IMR-90 (cell line): ENCODE measurements around the gene DCAF16. TPM values are rescaled to one million over a fixed set of nuclear protein-coding genes. Genes with fewer than 3 reads are reported as not detected.

Source experiments
- ATAC-seq: fragments of 200-7000 bp; cut with Tn5 transposase; 2 replicates; pipeline ENCODE4 v1.9.1; 2020; ENCODE audit warnings: low read depth, mild to moderate bottlenecking, moderate library complexity
- BruUV-seq: library from RNA; stranded (reverse); fragments of 400-500 nt; replicated peaks from 2 replicates; lab custom pipeline; 2021; lab: Mats Ljungman, UMichigan
- CTCF ChIA-PET: fragments of 300-600 bp; formaldehyde crosslinking; extraction: SDS; loops from one replicate; lab custom pipeline; 2021; ENCODE audit warnings: antibody characterized with exemption; lab: Yijun Ruan, JAX
- POLR2A ChIA-PET: fragments of 300-600 bp; sonication (Branson Sonifier 250); formaldehyde crosslinking; loops from one replicate; lab custom pipeline; 2022; ENCODE audit warnings: antibody characterized with exemption; ENCODE audit not compliant: unreplicated experiment; lab: Charles Lee
- DNase-seq: peaks from one replicate; pipeline ENCODE4 v3.0.0; 2013
- H2AFZ ChIP-seq: replicated peaks from 2 replicates; pipeline ENCODE3; 2013; ENCODE audit warnings: low read length, mild to moderate bottlenecking; ENCODE audit not compliant: poor library complexity
- H2AK5ac ChIP-seq: 2 replicates; pipeline ENCODE4 v1.6.1; 2013; ENCODE audit warnings: low read depth, low read length, inconsistent platforms
- H2AK9ac ChIP-seq: replicated peaks from 2 replicates; pipeline ENCODE3; 2013; ENCODE audit warnings: mild to moderate bottlenecking, low read depth, low read length, moderate library complexity; ENCODE audit not compliant: poor library complexity
- H2BK120ac ChIP-seq: 2 replicates; pipeline ENCODE4 v1.6.1; 2013; ENCODE audit warnings: low read depth, low read length, inconsistent platforms
- H2BK15ac ChIP-seq: 3 replicates; pipeline ENCODE4 v1.6.1; 2013; ENCODE audit warnings: low read depth, low read length, inconsistent platforms
- H2BK20ac ChIP-seq: 2 replicates; pipeline ENCODE4 v1.6.1; 2013; ENCODE audit warnings: low read depth, mild to moderate bottlenecking, inconsistent platforms, low read length, moderate library complexity
- H2BK5ac ChIP-seq: 2 replicates; pipeline ENCODE4 v1.6.1; 2013; ENCODE audit warnings: mild to moderate bottlenecking, low read depth, low read length, inconsistent platforms; ENCODE audit not compliant: poor library complexity, severe bottlenecking
- H3K14ac ChIP-seq: replicated peaks from 2 replicates; pipeline ENCODE4 v1.6.1; 2013; ENCODE audit warnings: low read depth, low read length, inconsistent platforms
- H3K18ac ChIP-seq: 2 replicates; pipeline ENCODE4 v1.6.1; 2013; ENCODE audit warnings: low read depth, low read length, control low read depth
- H3K23ac ChIP-seq: 2 replicates; pipeline ENCODE4 v1.6.1; 2013; ENCODE audit warnings: low read depth, low read length, inconsistent platforms
- H3K27ac ChIP-seq: 2 replicates; pipeline ENCODE4 v1.5.1; 2013; ENCODE audit warnings: mild to moderate bottlenecking, control low read depth, low read length; ENCODE audit not compliant: insufficient read depth
- H3K27me3 ChIP-seq: 2 replicates; pipeline ENCODE4 v1.6.1; 2013; ENCODE audit warnings: low read length; ENCODE audit not compliant: control insufficient read depth, insufficient read depth
- H3K36me3 ChIP-seq: 2 replicates; pipeline ENCODE4 v1.6.1; 2013; ENCODE audit warnings: low read length, mixed read lengths; ENCODE audit not compliant: control insufficient read depth, insufficient read depth
- H3K4ac ChIP-seq: 2 replicates; pipeline ENCODE4 v1.6.1; 2013; ENCODE audit warnings: low read depth, low read length, inconsistent platforms
- H3K4me1 ChIP-seq: 2 replicates; pipeline ENCODE4 v1.6.1; 2013; ENCODE audit warnings: low read length, mixed read lengths; ENCODE audit not compliant: control insufficient read depth, insufficient read depth
- H3K4me2 ChIP-seq: 2 replicates; pipeline ENCODE4 v1.6.1; 2013; ENCODE audit warnings: low read depth, mild to moderate bottlenecking, control low read depth, low read length, moderate library complexity
- H3K4me3 ChIP-seq: 2 replicates; pipeline ENCODE4 v1.5.1; 2013; ENCODE audit warnings: low read depth, mild to moderate bottlenecking, control low read depth, low read length, moderate library complexity; ENCODE audit not compliant: insufficient read depth
- H3K56ac ChIP-seq: 2 replicates; pipeline ENCODE4 v1.6.1; 2013; ENCODE audit warnings: low read length, inconsistent platforms; ENCODE audit not compliant: insufficient read depth; ENCODE audit errors: extremely low read depth
- H3K79me1 ChIP-seq, 2 experiments: 2 replicates each; pipeline ENCODE4 v1.6.1; 2013; ENCODE audit warnings: low read length in 2 of 2, inconsistent platforms in 1 of 2, low read depth in 1 of 2
- H3K9ac ChIP-seq: 2 replicates; pipeline ENCODE4 v1.6.1; 2013; ENCODE audit warnings: low read depth, low read length, control low read depth
- H3K9me1 ChIP-seq: 2 replicates; pipeline ENCODE4 v1.6.1; 2013; ENCODE audit warnings: low read length, inconsistent platforms; ENCODE audit not compliant: insufficient read depth
- H3K9me3 ChIP-seq: 2 replicates; pipeline ENCODE4 v1.6.1; 2013; ENCODE audit warnings: low read length; ENCODE audit not compliant: control insufficient read depth, insufficient read depth
- H4K20me1 ChIP-seq: 2 replicates; pipeline ENCODE4 v1.6.1; 2013; ENCODE audit warnings: low read length, inconsistent platforms; ENCODE audit not compliant: insufficient read depth
- H4K5ac ChIP-seq: 2 replicates; pipeline ENCODE4 v1.6.1; 2013; ENCODE audit warnings: mild to moderate bottlenecking, low read depth, low read length, control low read depth
- H4K8ac ChIP-seq, 2 experiments: 2 replicates each; pipeline ENCODE4 v1.6.1; 2013; ENCODE audit warnings: low read depth in 2 of 2, low read length in 2 of 2, control low read depth in 1 of 2, inconsistent platforms in 1 of 2
- H4K91ac ChIP-seq: 2 replicates; pipeline ENCODE4 v1.6.1; 2013; ENCODE audit warnings: low read depth, low read length, inconsistent platforms; ENCODE audit not compliant: insufficient read depth
- NFE2L2 ChIP-seq: fragments of 150-350 bp; IDR thresholded peaks from 2 replicates; pipeline ENCODE4 v1.6.1; 2016; ENCODE audit warnings: low read depth, mild to moderate bottlenecking, low read length
- POLR2A ChIP-seq: IDR thresholded peaks from 2 replicates; pipeline ENCODE4 v1.6.1; 2012; ENCODE audit warnings: mild to moderate bottlenecking, low read depth, low read length
- WGBS, 2 experiments: methylation state at CpG; one replicate each; pipeline versions ENCODE4 v1.1.5 to v1.1.7; 2013; ENCODE audit warnings: missing lambda C conversion rate in 2 of 2; ENCODE audit not compliant: insufficient read length in 1 of 2; ENCODE audit errors: extremely low coverage in 2 of 2; 5-methylcytosine and 5-hydroxymethylcytosine counted together
- dilution Hi-C: fragments of 300-500 bp; cut with HindIII; formaldehyde crosslinking; loops from one replicate; pipeline ENCODE4 v1.14.3; 2018; ENCODE audit warnings: low sequenced_read_pairs; ENCODE audit not compliant: unreplicated experiment
- in situ Hi-C: fragments of 300-500 bp; cut with MboI; formaldehyde crosslinking; loops from 3 replicates; pipeline ENCODE4 v1.14.3; 2019; ENCODE audit warnings: low sequenced_read_pairs, inconsistent platforms, mixed read lengths
- intact Hi-C: fragments of 100-400 bp; cut with micrococcal nuclease; formaldehyde crosslinking; loops from 2 replicates; pipeline ENCODE4 v1.10.0; 2022
- polyA plus RNA-seq, 3 experiments: library from polyadenylated mRNA; depleted of rRNA; stranded (reverse); fragments of >200 nt; gene quantifications; 2 replicates each; pipeline ENCODE4 v1.2.3, GENCODE V29; 2012; ENCODE audit warnings: low replicate concordance in 1 of 3
- total RNA-seq: library from RNA; depleted of rRNA; stranded (reverse); fragments of >200 nt; gene quantifications from 2 replicates; pipeline ENCODE4 v1.2.3, GENCODE V29; 2012

DCAF16 gene
- total and polyA plus RNA-seq, 2 of the 4 experiments (the other 2 are of a cell fraction) = 15.1 to 31.5 TPM

DNA sequence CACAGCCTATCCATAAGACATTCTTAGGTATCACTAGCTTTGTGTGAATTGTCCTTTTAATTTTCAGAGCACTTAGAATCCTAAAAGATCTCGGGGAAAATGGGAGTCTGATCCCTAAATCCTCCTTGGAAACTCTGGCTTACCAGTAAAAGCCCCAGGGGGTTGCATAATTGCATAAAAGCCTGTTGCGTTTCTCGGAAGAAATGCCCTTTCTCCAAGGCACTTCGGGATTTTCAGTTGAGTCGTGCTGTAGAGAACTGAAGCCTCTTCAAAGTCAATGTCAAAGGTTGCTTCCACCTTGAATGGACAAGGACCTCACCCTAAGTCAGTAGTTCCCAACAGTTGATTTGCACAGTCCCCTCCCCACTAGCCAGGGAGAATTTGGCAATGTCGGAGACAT is 49.9 kb downstream of the DCAF16 start:
- Histone ChIP-seq H4K8ac (no peak overlapping the region), H4K5ac (no peak overlapping the region), H2BK120ac (no peak overlapping the region), H2BK5ac (no peak overlapping the region), H3K23ac (no peak overlapping the region), H3K14ac (no peak overlapping the region), H4K20me1 (no peaks in the 10 kb centered on the region), H3K56ac (no peak overlapping the region), H2AK5ac (no peak overlapping the region), H3K9me3 (no peaks in the 10 kb centered on the region), H2BK15ac (no peak overlapping the region), H2AFZ (no peak overlapping the region), H3K36me3 (no peaks in the 10 kb centered on the region), H3K4me1 (no peaks in the 10 kb centered on the region), H3K18ac (no peak overlapping the region), H3K9me1 (no peaks in the 10 kb centered on the region), H4K91ac (no peak overlapping the region), H3K9ac (no peak overlapping the region), H2BK20ac (no peak overlapping the region), H3K4me3 (no peak overlapping the region), H2AK9ac (no peak overlapping the region), H3K4ac (no peak overlapping the region), H3K79me1 (no peaks in the 10 kb centered on the region), H3K27ac (no peak overlapping the region), H3K27me3 (peaks cover 3% of the 10 kb centered on the region), H3K4me2 (no peak overlapping the region)
- no TSS peak for BruUV-seq
- in situ Hi-C loops (no loop called here), dilution Hi-C loops (no loop called here), intact Hi-C loops (no loop called here)
- ChIA-PET POLR2A (no interaction called here), CTCF (no interaction called here)
- ATAC-seq (no peak), DNase-seq (no peak)
- no peak for TF ChIP-seq POLR2A
- no peak for TF ChIP-seq NFE2L2
- WGBS, 2 experiments = 20% methylated on average over 1 of the region's 6 CpGs; no CpG with 5 or more reads in 1 of the 2 experiments
